ENCODE measurements around the gene MKS1.

The MKS1 gene

DNA sequence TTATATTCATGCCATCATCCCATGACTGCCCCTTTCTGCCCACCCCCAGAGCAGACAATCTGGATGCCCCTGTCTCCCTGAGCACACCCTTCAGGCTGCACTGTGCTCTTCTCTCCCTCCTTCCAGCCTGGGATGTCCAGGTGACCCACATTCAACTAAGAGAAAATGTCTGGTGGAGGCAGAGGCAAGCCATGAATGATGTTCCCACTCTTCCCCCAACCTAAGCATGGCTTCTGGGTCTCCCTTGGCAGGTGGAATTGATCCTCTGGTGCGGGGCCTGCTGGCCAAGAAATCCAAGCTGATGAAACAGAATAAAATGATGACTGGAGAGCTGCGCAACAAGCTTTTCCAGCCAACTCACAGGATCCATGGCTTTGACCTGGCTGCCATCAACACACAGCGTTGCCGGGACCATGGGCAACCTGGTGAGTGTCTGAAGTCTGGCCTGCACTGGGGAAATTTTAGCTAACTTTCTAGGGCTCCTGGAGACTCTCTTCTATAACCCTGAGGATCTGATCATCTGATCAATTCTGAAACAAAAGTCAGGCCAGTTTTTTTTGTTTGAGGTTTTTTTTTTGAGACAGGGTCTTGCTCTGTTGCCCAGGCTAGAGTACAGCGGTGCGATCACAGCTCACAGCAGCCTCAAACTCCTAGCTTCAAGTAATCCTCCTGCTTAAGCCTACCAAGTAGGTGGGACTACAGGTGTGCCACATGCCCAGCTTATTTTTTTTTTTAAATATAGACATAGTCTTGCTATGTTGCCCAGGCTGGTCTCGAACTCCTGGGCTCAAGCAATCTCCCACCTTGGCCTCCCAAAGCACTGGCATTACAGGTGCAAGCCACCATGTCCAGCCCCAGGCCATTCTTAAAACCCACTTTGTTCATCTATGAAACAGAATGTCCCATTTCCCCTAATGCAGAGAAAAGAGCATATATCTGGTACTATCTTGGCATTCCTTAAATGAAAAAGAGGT, 47.1 kb upstream of the MKS1 start:
- Histone ChIP-seq H3K27me3 (ENCODE audit: insufficient read depth, low read length) (peaks cover 5% of the 10 kb centered on the region; the same call in 1 of the 2 replicates), H3K9me2 (ENCODE audit: low read depth, low read length) (no peaks in the 10 kb centered on the region), H3K79me2 (ENCODE audit: insufficient read depth, low read length) (no peaks in the 10 kb centered on the region), H3K36me3 (ENCODE audit: insufficient read depth, low read length) (no peaks in the 10 kb centered on the region), H4K20me1 (ENCODE audit: insufficient read depth, low read length) (no peaks in the 10 kb centered on the region), H3K27ac (ENCODE audit: low read depth, low read length, poor library complexity, severe bottlenecking) (no peak overlapping the region), H3K9ac (ENCODE audit: low read length) (no peak overlapping the region), H3K4me2 (ENCODE audit: low read length) (no peak overlapping the region), H3K4me1 (ENCODE audit: insufficient read depth, low read length, severe bottlenecking) (no peaks in the 10 kb centered on the region), H2AFZ (ENCODE audit: low read length) (no peak overlapping the region), H3K4me3 (ENCODE audit: low read depth, low read length, poor library complexity, severe bottlenecking) (no peak overlapping the region), H3F3A (ENCODE audit: insufficient read depth, low read length) (no peaks in the 10 kb centered on the region), H3K9me3 (ENCODE audit: low read length) (no peaks in the 10 kb centered on the region)
- TF ChIP-seq, protein P1, sequence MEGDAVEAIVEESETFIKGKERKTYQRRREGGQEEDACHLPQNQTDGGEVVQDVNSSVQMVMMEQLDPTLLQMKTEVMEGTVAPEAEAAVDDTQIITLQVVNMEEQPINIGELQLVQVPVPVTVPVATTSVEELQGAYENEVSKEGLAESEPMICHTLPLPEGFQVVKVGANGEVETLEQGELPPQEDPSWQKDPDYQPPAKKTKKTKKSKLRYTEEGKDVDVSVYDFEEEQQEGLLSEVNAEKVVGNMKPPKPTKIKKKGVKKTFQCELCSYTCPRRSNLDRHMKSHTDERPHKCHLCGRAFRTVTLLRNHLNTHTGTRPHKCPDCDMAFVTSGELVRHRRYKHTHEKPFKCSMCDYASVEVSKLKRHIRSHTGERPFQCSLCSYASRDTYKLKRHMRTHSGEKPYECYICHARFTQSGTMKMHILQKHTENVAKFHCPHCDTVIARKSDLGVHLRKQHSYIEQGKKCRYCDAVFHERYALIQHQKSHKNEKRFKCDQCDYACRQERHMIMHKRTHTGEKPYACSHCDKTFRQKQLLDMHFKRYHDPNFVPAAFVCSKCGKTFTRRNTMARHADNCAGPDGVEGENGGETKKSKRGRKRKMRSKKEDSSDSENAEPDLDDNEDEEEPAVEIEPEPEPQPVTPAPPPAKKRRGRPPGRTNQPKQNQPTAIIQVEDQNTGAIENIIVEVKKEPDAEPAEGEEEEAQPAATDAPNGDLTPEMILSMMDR (IDR thresholded peaks at IDR 0.05; ENCODE audit: low read length) = no peak
- no peak for TF ChIP-seq EZH2 (IDR thresholded peaks at IDR 0.05; ENCODE audit: borderline replicate concordance, low read length)

- Histone ChIP-seq H3F3A (ENCODE audit: insufficient read depth, low read length) (no peaks in the 10 kb centered on the region), H2AFZ (ENCODE audit: low read length) (no peak overlapping the region), H3K79me2 (ENCODE audit: insufficient read depth, low read length) (no peaks in the 10 kb centered on the region), H3K4me1 (ENCODE audit: insufficient read depth, low read length, severe bottlenecking) (no peaks in the 10 kb centered on the region), H3K27me3 (ENCODE audit: insufficient read depth, low read length) (peaks cover 5% of the 10 kb centered on the region; the same call in 1 of the 2 replicates), H3K36me3 (ENCODE audit: insufficient read depth, low read length) (no peaks in the 10 kb centered on the region), H3K9me3 (ENCODE audit: low read length) (no peaks in the 10 kb centered on the region), H3K27ac (ENCODE audit: low read depth, low read length, poor library complexity, severe bottlenecking) (no peak overlapping the region), H3K4me3 (ENCODE audit: low read depth, low read length, poor library complexity, severe bottlenecking) (no peak overlapping the region), H4K20me1 (ENCODE audit: insufficient read depth, low read length) (no peaks in the 10 kb centered on the region), H3K9me2 (ENCODE audit: low read depth, low read length) (no peaks in the 10 kb centered on the region), H3K4me2 (ENCODE audit: low read length) (no peak overlapping the region), H3K9ac (ENCODE audit: low read length) (no peak overlapping the region)
- TF ChIP-seq EZH2 (IDR thresholded peaks at IDR 0.05; ENCODE audit: borderline replicate concordance, low read length) = no peak
- TF ChIP-seq, protein P1 (IDR thresholded peaks at IDR 0.05; ENCODE audit: low read length) = no peak
Observed at GRCh38 chr17:58265271-58265670, 46.2 kb upstream of the MKS1 start.

DNA sequence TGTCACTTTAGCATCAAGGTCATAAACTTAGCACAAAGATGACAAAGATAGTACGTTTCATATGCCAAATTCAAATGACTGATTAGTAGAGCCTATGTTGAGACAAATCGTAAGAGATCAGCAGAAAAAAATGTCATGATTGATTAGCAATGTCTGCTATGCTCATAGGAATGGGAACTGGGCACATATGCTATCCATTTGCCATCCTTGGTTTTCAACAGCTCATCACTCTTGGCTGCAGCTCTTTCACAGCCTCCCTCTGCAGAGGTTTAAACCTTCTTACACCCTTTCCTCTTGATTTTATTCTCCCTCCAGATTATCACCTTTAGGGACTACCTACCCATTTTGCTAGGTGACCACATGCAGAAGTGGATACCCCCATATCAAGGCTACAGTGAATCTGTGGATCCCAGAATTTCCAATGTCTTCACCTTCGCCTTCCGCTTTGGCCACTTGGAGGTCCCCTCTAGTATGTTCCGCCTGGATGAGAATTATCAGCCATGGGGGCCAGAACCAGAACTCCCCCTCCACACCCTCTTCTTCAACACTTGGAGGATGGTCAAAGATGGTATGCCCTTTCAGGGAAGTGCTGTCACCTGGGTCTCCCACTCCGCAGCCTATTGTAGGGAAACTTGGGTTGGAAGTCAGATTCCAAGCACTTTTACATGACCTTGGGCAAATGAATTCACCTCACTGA, 45.5 kb upstream of the MKS1 start:
- no peaks in the 10 kb centered on the region for H3K9me3 ChIP-seq (ENCODE audit: low read length)
- no peaks in the 10 kb centered on the region for H3K9me2 ChIP-seq (ENCODE audit: low read depth, low read length)
- no peaks in the 10 kb centered on the region for H4K20me1 ChIP-seq (ENCODE audit: insufficient read depth, low read length)
- no peak overlapping the region for H3K4me2 ChIP-seq (ENCODE audit: low read length)
- no peak overlapping the region for H2AFZ ChIP-seq (ENCODE audit: low read length)
- no peaks in the 10 kb centered on the region for H3K79me2 ChIP-seq (ENCODE audit: insufficient read depth, low read length)
- H3K27ac ChIP-seq (ENCODE audit: low read depth, low read length, poor library complexity, severe bottlenecking) = no peak overlapping the region
- peaks cover 5% of the 10 kb centered on the region; the same call in 1 of the 2 replicates for H3K27me3 ChIP-seq (ENCODE audit: insufficient read depth, low read length)
- no peak overlapping the region for H3K9ac ChIP-seq (ENCODE audit: low read length)
- no peak overlapping the region for H3K4me3 ChIP-seq (ENCODE audit: low read depth, low read length, poor library complexity, severe bottlenecking)
- H3K36me3 ChIP-seq (ENCODE audit: insufficient read depth, low read length) = no peaks in the 10 kb centered on the region
- TF ChIP-seq EZH2 (IDR thresholded peaks at IDR 0.05; ENCODE audit: borderline replicate concordance, low read length) = no peak
- TF ChIP-seq, protein P1 (IDR thresholded peaks at IDR 0.05; ENCODE audit: low read length) = no peak
- no peaks in the 10 kb centered on the region for H3F3A ChIP-seq (ENCODE audit: insufficient read depth, low read length)
- H3K4me1 ChIP-seq (ENCODE audit: insufficient read depth, low read length, severe bottlenecking) = no peaks in the 10 kb centered on the region
